HepG2 (cell line): Measurements from ENCODE around the gene NLRC5. TPM values are rescaled to one million over a fixed set of nuclear protein-coding genes. Genes with fewer than 3 reads are reported as not detected.

Source experiments
- ARNT2 ChIP-seq: sonication (generic); formaldehyde crosslinking; IDR thresholded peaks from 2 replicates; pipeline ENCODE4 v1.8.0; 2022; ENCODE audit warnings: mild to moderate bottlenecking, low read depth, missing genetic modification reagents, moderate library complexity
- IRF1 ChIP-seq: sonication (generic); formaldehyde crosslinking; IDR thresholded peaks from 2 replicates; pipeline ENCODE4 v1.4.0; 2020; ENCODE audit warnings: low read depth, mild to moderate bottlenecking, missing genetic modification reagents
- MAFK ChIP-seq, 2 experiments: IDR thresholded peaks in 1 of 2; conservative IDR thresholded peaks in 1 of 2; 2 replicates each; pipeline ENCODE4 v1.6.1; 2011; ENCODE audit warnings: improper control_type of control experiment in 2 of 2, low read length in 2 of 2
- MEIS1 ChIP-seq: sonication (generic); formaldehyde crosslinking; IDR thresholded peaks from 2 replicates; pipeline ENCODE4 v1.9.0; 2021; ENCODE audit warnings: mild to moderate bottlenecking, missing genetic modification reagents, moderate library complexity, borderline replicate concordance
- MXD4 ChIP-seq: IDR thresholded peaks from 2 replicates; pipeline ENCODE4 v1.6.1; 2016; ENCODE audit warnings: mild to moderate bottlenecking, missing biosample characterization, missing genetic modification reagents
- NPAS2 ChIP-seq: sonication (generic); formaldehyde crosslinking; IDR thresholded peaks from 2 replicates; pipeline ENCODE4 v1.8.0; 2022; ENCODE audit warnings: mild to moderate bottlenecking, missing genetic modification reagents, borderline replicate concordance
- SMYD3 ChIP-seq: sonication (generic); formaldehyde crosslinking; IDR thresholded peaks from 2 replicates; pipeline ENCODE4 v1.8.1; 2023; ENCODE audit warnings: mild to moderate bottlenecking, missing genetic modification reagents
- ZNF232 ChIP-seq: sonication (generic); formaldehyde crosslinking; IDR thresholded peaks from 2 replicates; pipeline ENCODE4 v1.4.0; 2020; ENCODE audit warnings: missing genetic modification reagents, borderline replicate concordance
- ZNF441 ChIP-seq: sonication (generic); formaldehyde crosslinking; IDR thresholded peaks from 2 replicates; pipeline ENCODE4 v1.7.0; 2021; ENCODE audit warnings: missing genetic modification reagents, borderline replicate concordance
- ZNF646 ChIP-seq: sonication (generic); formaldehyde crosslinking; IDR thresholded peaks from 2 replicates; pipeline ENCODE4 v1.9.0; 2021; ENCODE audit warnings: mild to moderate bottlenecking, missing genetic modification reagents
- ZNF770 ChIP-seq: sonication (generic); formaldehyde crosslinking; IDR thresholded peaks from 2 replicates; pipeline ENCODE4 v1.5.0; 2020; ENCODE audit warnings: mild to moderate bottlenecking, missing genetic modification reagents
- ZNF839 ChIP-seq: sonication (generic); formaldehyde crosslinking; IDR thresholded peaks from 2 replicates; pipeline ENCODE4 v1.4.0; 2020; ENCODE audit warnings: missing genetic modification reagents, mild to moderate bottlenecking, borderline replicate concordance
- polyA plus RNA-seq, 8 experiments: library from polyadenylated mRNA; depleted of rRNA in 3 of 8; stranded (reverse) in 7 of 8; unstranded in 1 of 8; fragments of >200 nt; fragmentation: Illumina TruSeq in 4 of 8; extraction: Trizol in 4 of 8; gene quantifications; 2 replicates each; pipeline versions ENCODE4 v1.2.1 to v1.2.3, GENCODE V29; 2011 to 2016; ENCODE audit warnings: low read depth in 4 of 8, missing spikeins in 1 of 8, mixed read lengths in 1 of 8; ENCODE audit not compliant: insufficient read depth in 1 of 8
- total RNA-seq, 5 experiments: library from RNA; depleted of rRNA; stranded (reverse); fragments of >200 nt; fragmentation: Illumina TruSeq; extraction: Trizol; gene quantifications; 2 replicates each; pipeline ENCODE4 v1.2.3, GENCODE V29; 2016; ENCODE audit warnings: low read depth in 1 of 5

The NLRC5 gene
- total and polyA plus RNA-seq, 2 of the 13 experiments (the other 11 are each of a cell fraction or from before 2014, with no cell fraction given), result 6.3 to 12.7 TPM

- TF ChIP-seq IRF1, result no peak
- TF ChIP-seq SMYD3 (CRISPR knock-in tag), result no peak
- no peak for TF ChIP-seq ZNF441
- TF ChIP-seq ZNF232 (CRISPR knock-in tag), result no peak
- TF ChIP-seq ZNF770 (CRISPR knock-in tag), result no peak
- no peak for TF ChIP-seq ZNF839 (CRISPR knock-in tag)
- no peak for TF ChIP-seq ZNF646 (CRISPR knock-in tag)
- TF ChIP-seq MAFK (conservative IDR thresholded peaks at IDR 0.05 in 1 of 2, IDR thresholded peaks at IDR 0.05 in 1 of 2; ENCODE audit: low read length in 2 of 2), result no peak
- no peak for TF ChIP-seq NPAS2 (CRISPR knock-in tag)
- no peak for TF ChIP-seq MEIS1 (CRISPR knock-in tag)
- TF ChIP-seq MXD4 (CRISPR knock-in tag), result no peak
- no peak for TF ChIP-seq ARNT2
- TF ChIP-seq, all 625 proteins: peak for 0
These were observed 43.6 kb downstream of the NLRC5 start (continued) for GRCh38 chr16:57032931-57033330.
